ENCODE measurements around the gene PCYOX1L.

The PCYOX1L gene

GRCh38 chr5:149357370-149358293, at the start of gene PCYOX1L:
Gene PCYOX1L, plus strand, starts transcription at chr5:149358046. Its CDS starts 23 bp downstream, at chr5:149358069.
- Mint-ChIP-seq H3K27ac (ENCODE audit: low read depth) (peak within 1 kb of the TSS; percentile 91), H3K9me3 (no peaks in the 10 kb centered on the region), H3K36me3 (ENCODE audit: insufficient read depth) (peaks cover 26% of the 10 kb centered on the region), H3K4me1 (peaks cover 27% of the 10 kb centered on the region), H3K4me3 (peak within 1 kb of the TSS; percentile 85), H3K27me3 (no peaks in the 10 kb centered on the region)
- DNase-seq (ENCODE audit: low spot score in 2 of 2) = peak; percentile 85 to 93
- ATAC-seq (replicated peaks; ENCODE audit: extremely low read depth, poor library complexity, severe bottlenecking) = peak; percentile 99

GRCh38 chr5:149309354-149309753, 48.5 kb upstream of the PCYOX1L start:
- no peaks in the 10 kb centered on the region for H3K4me1 Mint-ChIP-seq
- no peak for ATAC-seq (replicated peaks; ENCODE audit: extremely low read depth, poor library complexity, severe bottlenecking)
- no peaks in the 10 kb centered on the region for H3K36me3 Mint-ChIP-seq (ENCODE audit: insufficient read depth)
- H3K4me3 Mint-ChIP-seq = no peak overlapping the region
- H3K27me3 Mint-ChIP-seq = peaks cover 13% of the 10 kb centered on the region
- no peak for DNase-seq (ENCODE audit: low spot score in 2 of 2)
- no peak overlapping the region for H3K27ac Mint-ChIP-seq (ENCODE audit: low read depth)
- H3K9me3 Mint-ChIP-seq = no peaks in the 10 kb centered on the region

- DNase-seq (ENCODE audit: low spot score in 2 of 2) = no peak
- H3K36me3 Mint-ChIP-seq (ENCODE audit: insufficient read depth) = no peaks in the 10 kb centered on the region
- H3K27ac Mint-ChIP-seq (ENCODE audit: low read depth) = no peak overlapping the region
- peaks cover 10% of the 10 kb centered on the region for H3K27me3 Mint-ChIP-seq
- no peaks in the 10 kb centered on the region for H3K9me3 Mint-ChIP-seq
- ATAC-seq (replicated peaks; ENCODE audit: extremely low read depth, poor library complexity, severe bottlenecking) = no peak
- H3K4me1 Mint-ChIP-seq = no peaks in the 10 kb centered on the region
- no peak overlapping the region for H3K4me3 Mint-ChIP-seq
Measured at GRCh38 chr5:149310488-149310887, 47.4 kb upstream of the PCYOX1L start.

- H3K27me3 Mint-ChIP-seq = peaks cover 10% of the 10 kb centered on the region
- no peak for DNase-seq (ENCODE audit: low spot score in 2 of 2)
- no peaks in the 10 kb centered on the region for H3K4me1 Mint-ChIP-seq
- H3K36me3 Mint-ChIP-seq (ENCODE audit: insufficient read depth) = no peaks in the 10 kb centered on the region
- H3K9me3 Mint-ChIP-seq = no peaks in the 10 kb centered on the region
- no peak overlapping the region for H3K4me3 Mint-ChIP-seq
- no peak overlapping the region for H3K27ac Mint-ChIP-seq (ENCODE audit: low read depth)
- no peak for ATAC-seq (replicated peaks; ENCODE audit: extremely low read depth, poor library complexity, severe bottlenecking)
Measured at GRCh38 chr5:149310947-149311658, 46.7 kb upstream of the PCYOX1L start.

- Mint-ChIP-seq H3K27ac (ENCODE audit: low read depth) (no peak overlapping the region), H3K9me3 (no peaks in the 10 kb centered on the region), H3K4me1 (no peaks in the 10 kb centered on the region), H3K27me3 (peaks cover 10% of the 10 kb centered on the region), H3K4me3 (no peak overlapping the region), H3K36me3 (ENCODE audit: insufficient read depth) (peaks cover 2% of the 10 kb centered on the region)
- DNase-seq (ENCODE audit: low spot score in 2 of 2) (no peak), ATAC-seq (replicated peaks; ENCODE audit: extremely low read depth, poor library complexity, severe bottlenecking) (no peak)
Measured at GRCh38 chr5:149313151-149313841, 44.5 kb upstream of the PCYOX1L start.

GRCh38 chr5:149314571-149315111, 43.2 kb upstream of the PCYOX1L start:
- H3K27me3 Mint-ChIP-seq = peaks cover 6% of the 10 kb centered on the region
- H3K27ac Mint-ChIP-seq (ENCODE audit: low read depth) = no peak overlapping the region
- no peaks in the 10 kb centered on the region for H3K4me1 Mint-ChIP-seq
- ATAC-seq (replicated peaks; ENCODE audit: extremely low read depth, poor library complexity, severe bottlenecking) (no peak), DNase-seq (ENCODE audit: low spot score in 2 of 2) (no peak)
- H3K9me3 Mint-ChIP-seq = no peaks in the 10 kb centered on the region
- H3K36me3 Mint-ChIP-seq (ENCODE audit: insufficient read depth) = peaks cover 2% of the 10 kb centered on the region
- H3K4me3 Mint-ChIP-seq = no peak overlapping the region

GRCh38 chr5:149315753-149316152, 42.1 kb upstream of the PCYOX1L start:
- no peak overlapping the region for H3K27ac Mint-ChIP-seq (ENCODE audit: low read depth)
- ATAC-seq (replicated peaks; ENCODE audit: extremely low read depth, poor library complexity, severe bottlenecking) = no peak
- no peaks in the 10 kb centered on the region for H3K4me1 Mint-ChIP-seq
- no peak for DNase-seq (ENCODE audit: low spot score in 2 of 2)
- H3K36me3 Mint-ChIP-seq (ENCODE audit: insufficient read depth) = peaks cover 2% of the 10 kb centered on the region
- no peak overlapping the region for H3K4me3 Mint-ChIP-seq
- no peaks in the 10 kb centered on the region for H3K9me3 Mint-ChIP-seq
- no peaks in the 10 kb centered on the region for H3K27me3 Mint-ChIP-seq

- ATAC-seq (replicated peaks; ENCODE audit: extremely low read depth, poor library complexity, severe bottlenecking) = no peak
Measured at GRCh38 chr5:149317281-149318048, 40.4 kb upstream of the PCYOX1L start.

GRCh38 chr5:149319174-149319573, 38.7 kb upstream of the PCYOX1L start:
- Mint-ChIP-seq H3K27me3 (no peaks in the 10 kb centered on the region), H3K4me1 (no peaks in the 10 kb centered on the region), H3K36me3 (ENCODE audit: insufficient read depth) (peaks cover 2% of the 10 kb centered on the region), H3K27ac (ENCODE audit: low read depth) (no peak overlapping the region), H3K9me3 (no peaks in the 10 kb centered on the region), H3K4me3 (no peak overlapping the region)
- ATAC-seq (replicated peaks; ENCODE audit: extremely low read depth, poor library complexity, severe bottlenecking) (no peak), DNase-seq (ENCODE audit: low spot score in 2 of 2) (no peak)

More at GRCh38 chr5:149317281-149318048, 40.4 kb upstream of the PCYOX1L start:
- H3K27ac Mint-ChIP-seq (ENCODE audit: low read depth) = no peak overlapping the region
- H3K4me3 Mint-ChIP-seq = no peak overlapping the region
- no peaks in the 10 kb centered on the region for H3K4me1 Mint-ChIP-seq
- H3K27me3 Mint-ChIP-seq = no peaks in the 10 kb centered on the region
- H3K9me3 Mint-ChIP-seq = no peaks in the 10 kb centered on the region
- no peak for DNase-seq (ENCODE audit: low spot score in 2 of 2)
- H3K36me3 Mint-ChIP-seq (ENCODE audit: insufficient read depth) = peaks cover 2% of the 10 kb centered on the region

GRCh38 chr5:149320791-149321330, 37.0 kb upstream of the PCYOX1L start:
- no peak for ATAC-seq (replicated peaks; ENCODE audit: extremely low read depth, poor library complexity, severe bottlenecking)
- no peak overlapping the region for H3K4me3 Mint-ChIP-seq
- H3K9me3 Mint-ChIP-seq = no peaks in the 10 kb centered on the region
- H3K27me3 Mint-ChIP-seq = no peaks in the 10 kb centered on the region
- H3K4me1 Mint-ChIP-seq = no peaks in the 10 kb centered on the region
- H3K36me3 Mint-ChIP-seq (ENCODE audit: insufficient read depth) = peaks cover 2% of the 10 kb centered on the region
- no peak for DNase-seq (ENCODE audit: low spot score in 2 of 2)
- no peak overlapping the region for H3K27ac Mint-ChIP-seq (ENCODE audit: low read depth)

GRCh38 chr5:149322518-149322917, 35.3 kb upstream of the PCYOX1L start:
- no peak for DNase-seq (ENCODE audit: low spot score in 2 of 2)
- Mint-ChIP-seq H3K9me3 (no peaks in the 10 kb centered on the region), H3K36me3 (ENCODE audit: insufficient read depth) (no peaks in the 10 kb centered on the region), H3K4me1 (no peaks in the 10 kb centered on the region), H3K27me3 (no peaks in the 10 kb centered on the region), H3K27ac (ENCODE audit: low read depth) (no peak overlapping the region), H3K4me3 (no peak overlapping the region)
- no peak for ATAC-seq (replicated peaks; ENCODE audit: extremely low read depth, poor library complexity, severe bottlenecking)

All from central memory CD8-positive, alpha-beta T cell (primary cell).